ENCODE results near the gene RFX8.

Gene RFX8

GRCh38 chr2:101402630-101403029 lies 72.3 kb downstream of the RFX8 start:
- TF ChIP-seq CTCF (IDR thresholded peaks at IDR 0.05; ENCODE audit: low read depth, low read length, missing control alignments): no peak
- DNase-seq (ENCODE audit: low read depth): no peak
- no peak overlapping the region for H3K4me3 ChIP-seq (ENCODE audit: low read depth, low read length)

GRCh38 chr2:101401906-101402305 lies 73.0 kb downstream of the RFX8 start:
- H3K4me3 ChIP-seq (ENCODE audit: low read depth, low read length): no peak overlapping the region
- peak; percentile 41 for TF ChIP-seq CTCF (IDR thresholded peaks at IDR 0.05; ENCODE audit: low read depth, low read length, missing control alignments)
- DNase-seq (ENCODE audit: low read depth): no peak

- no peak for TF ChIP-seq CTCF (IDR thresholded peaks at IDR 0.05; ENCODE audit: low read depth, low read length, missing control alignments)
- H3K4me3 ChIP-seq (ENCODE audit: low read depth, low read length): no peak overlapping the region
- no peak for DNase-seq (ENCODE audit: low read depth)
These were observed 73.6 kb downstream of the RFX8 start for GRCh38 chr2:101401326-101401665.

GRCh38 chr2:101400506-101401325 lies 74.2 kb downstream of the RFX8 start:
- no peak overlapping the region for H3K4me3 ChIP-seq (ENCODE audit: low read depth, low read length)
- no peak for TF ChIP-seq CTCF (IDR thresholded peaks at IDR 0.05; ENCODE audit: low read depth, low read length, missing control alignments)
- no peak for DNase-seq (ENCODE audit: low read depth)

GRCh38 chr2:101400048-101400447 lies 74.9 kb downstream of the RFX8 start:
- DNase-seq (ENCODE audit: low read depth): no peak
- TF ChIP-seq CTCF (IDR thresholded peaks at IDR 0.05; ENCODE audit: low read depth, low read length, missing control alignments): no peak
- H3K4me3 ChIP-seq (ENCODE audit: low read depth, low read length): no peak overlapping the region

GRCh38 chr2:101399021-101399799 lies 75.7 kb downstream of the RFX8 start:
- DNase-seq (ENCODE audit: low read depth): no peak
- TF ChIP-seq CTCF (IDR thresholded peaks at IDR 0.05; ENCODE audit: low read depth, low read length, missing control alignments): no peak
- no peak overlapping the region for H3K4me3 ChIP-seq (ENCODE audit: low read depth, low read length)
